Colonic mucosa (tissue), 4 donors: ENCODE results near the gene IDH2. TPM values are rescaled to one million over a fixed set of nuclear protein-coding genes. Genes with fewer than 3 reads are reported as not detected.

ENCODE experiments used
- DNase-seq: peaks from one replicate; pipeline ENCODE4 v3.0.0-alpha.2; 2020
- H3K27ac ChIP-seq: fragments of 200-600 bp; one replicate; pipeline ENCODE4 v1.8.0; 2021
- H3K27me3 ChIP-seq: fragments of 200-600 bp; one replicate; pipeline ENCODE4 v1.8.0; 2021
- H3K36me3 ChIP-seq: fragments of 200-600 bp; one replicate; pipeline ENCODE4 v1.8.0; 2021
- H3K4me1 ChIP-seq: fragments of 200-600 bp; one replicate; pipeline ENCODE4 v1.8.0; 2021; ENCODE audit warnings: mild to moderate bottlenecking
- H3K4me3 ChIP-seq: fragments of 200-600 bp; one replicate; pipeline ENCODE4 v1.8.0; 2021
- H3K9ac ChIP-seq, 2 donors: one replicate each; pipeline ENCODE4 v1.7.0; 2013; ENCODE audit warnings: control low read depth in 2 of 2, low read depth in 2 of 2, low read length in 2 of 2
- H3K9me3 ChIP-seq: fragments of 200-600 bp; one replicate; pipeline ENCODE4 v1.8.0; 2021
- intact Hi-C: fragments of 100-400 bp; cut with DNase I; formaldehyde crosslinking; loops from one replicate; pipeline ENCODE4 v1.14.1; 2022
- total RNA-seq, 2 donors: library from RNA; stranded (reverse); fragmentation: NEBNext Ultra II Directional in 1 of 2; extraction: Animal tissue kit (Norgen Biotek cat#: 25700) in 1 of 2; gene quantifications; one replicate each; pipeline ENCODE4 v1.2.1, GENCODE V29; 2021
- TF ChIP-seq, protein P1 (sequence below): fragments of 200-600 bp; IDR thresholded peaks from one replicate; pipeline ENCODE4 v1.8.0; 2022; ENCODE audit warnings: antibody characterized with exemption, mild to moderate bottlenecking
- donor health status: healthy.
- donor health status: DM: no; HTN: no; CAD: no.
- donor health status: DM: no; HTN: no; CAD: no.

The IDH2 gene
- total RNA-seq, 2 donors from 2014 or later = 201 to 286 TPM

DNA sequence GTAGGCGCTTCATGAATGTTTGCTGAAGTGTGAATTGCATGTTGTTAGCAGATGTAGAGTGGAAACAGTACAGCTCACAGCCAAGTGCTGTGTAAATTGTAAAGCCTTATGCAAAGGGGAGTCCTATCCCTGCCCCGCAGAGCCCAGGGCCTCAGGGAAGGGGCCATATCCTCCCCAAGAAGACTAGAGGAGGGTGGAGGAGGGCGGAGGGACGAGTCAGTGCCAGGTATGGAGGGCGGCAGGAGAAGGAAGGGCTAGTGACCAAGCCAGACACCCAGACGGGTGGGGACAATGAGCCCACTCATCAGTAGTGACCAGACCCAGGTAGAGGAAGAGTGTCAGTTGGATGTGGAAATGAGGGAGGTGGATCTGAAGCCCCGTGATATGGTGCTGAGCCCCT is 56.0 kb downstream of the IDH2 start:
- Histone ChIP-seq H3K4me3 (no peak overlapping the region), H3K9ac (peak overlapping the region in 1 of 2 donors; percentile 55), H3K36me3 (no peaks in the 10 kb centered on the region), H3K27me3 (no peaks in the 10 kb centered on the region), H3K27ac (peak overlapping the region; percentile 52), H3K4me1 (peaks cover 11% of the 10 kb centered on the region), H3K9me3 (no peaks in the 10 kb centered on the region)
- intact Hi-C loops = no loop called here
- TF ChIP-seq, protein P1, sequence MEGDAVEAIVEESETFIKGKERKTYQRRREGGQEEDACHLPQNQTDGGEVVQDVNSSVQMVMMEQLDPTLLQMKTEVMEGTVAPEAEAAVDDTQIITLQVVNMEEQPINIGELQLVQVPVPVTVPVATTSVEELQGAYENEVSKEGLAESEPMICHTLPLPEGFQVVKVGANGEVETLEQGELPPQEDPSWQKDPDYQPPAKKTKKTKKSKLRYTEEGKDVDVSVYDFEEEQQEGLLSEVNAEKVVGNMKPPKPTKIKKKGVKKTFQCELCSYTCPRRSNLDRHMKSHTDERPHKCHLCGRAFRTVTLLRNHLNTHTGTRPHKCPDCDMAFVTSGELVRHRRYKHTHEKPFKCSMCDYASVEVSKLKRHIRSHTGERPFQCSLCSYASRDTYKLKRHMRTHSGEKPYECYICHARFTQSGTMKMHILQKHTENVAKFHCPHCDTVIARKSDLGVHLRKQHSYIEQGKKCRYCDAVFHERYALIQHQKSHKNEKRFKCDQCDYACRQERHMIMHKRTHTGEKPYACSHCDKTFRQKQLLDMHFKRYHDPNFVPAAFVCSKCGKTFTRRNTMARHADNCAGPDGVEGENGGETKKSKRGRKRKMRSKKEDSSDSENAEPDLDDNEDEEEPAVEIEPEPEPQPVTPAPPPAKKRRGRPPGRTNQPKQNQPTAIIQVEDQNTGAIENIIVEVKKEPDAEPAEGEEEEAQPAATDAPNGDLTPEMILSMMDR = no peak
- DNase-seq = no peak

DNA sequence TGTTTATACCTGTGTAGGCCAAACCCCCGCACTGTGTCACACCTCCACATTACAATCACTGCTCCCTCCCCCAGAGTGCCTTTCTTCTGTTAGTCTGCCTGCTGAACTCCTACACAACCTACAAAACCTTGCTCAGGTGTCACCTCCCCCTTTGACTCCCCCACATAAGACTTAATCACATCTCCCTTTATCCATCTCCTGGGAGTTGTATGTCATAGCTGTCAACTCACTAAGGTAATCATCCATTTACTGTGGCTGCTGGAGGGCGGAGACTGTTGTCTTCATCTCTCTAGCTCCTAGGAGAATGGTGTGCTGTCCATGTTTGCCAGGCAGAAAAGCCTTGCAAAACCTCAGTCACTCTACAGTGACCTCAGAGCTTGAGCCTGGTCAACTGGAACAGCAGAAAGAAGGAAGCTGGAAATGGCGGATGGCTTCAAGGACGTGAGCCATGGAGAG is 57.3 kb downstream of the IDH2 start:
- Histone ChIP-seq H3K9ac (no peak overlapping the region), H3K27me3 (no peaks in the 10 kb centered on the region), H3K4me3 (no peak overlapping the region), H3K9me3 (no peaks in the 10 kb centered on the region), H3K36me3 (no peaks in the 10 kb centered on the region), H3K4me1 (peaks cover 16% of the 10 kb centered on the region), H3K27ac (no peak overlapping the region)
- intact Hi-C loops = no loop called here
- TF ChIP-seq, protein P1 = no peak
- DNase-seq = no peak

DNA sequence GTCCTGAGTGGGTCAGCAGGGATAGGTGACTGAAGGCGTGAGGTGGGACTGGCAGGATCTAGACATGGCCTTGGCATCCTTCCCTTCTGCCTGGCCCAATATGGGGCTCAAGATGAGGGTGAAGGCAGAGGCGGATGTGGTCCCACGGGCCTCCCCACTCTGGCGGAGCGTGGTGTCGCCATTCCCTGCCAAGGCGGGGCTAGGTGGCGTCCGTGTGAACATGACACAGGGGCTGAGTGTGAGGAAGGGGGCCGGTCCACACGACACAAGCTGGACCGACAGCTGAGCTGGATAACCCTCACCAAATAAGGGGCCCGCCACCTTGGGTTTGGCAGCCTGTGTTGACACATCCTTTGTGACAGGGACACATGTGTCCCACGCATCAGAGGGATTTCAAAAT is 58.1 kb downstream of the IDH2 start:
- no peak overlapping the region for H3K27ac ChIP-seq
- H3K4me1 ChIP-seq = peaks cover 17% of the 10 kb centered on the region
- DNase-seq = no peak

DNA sequence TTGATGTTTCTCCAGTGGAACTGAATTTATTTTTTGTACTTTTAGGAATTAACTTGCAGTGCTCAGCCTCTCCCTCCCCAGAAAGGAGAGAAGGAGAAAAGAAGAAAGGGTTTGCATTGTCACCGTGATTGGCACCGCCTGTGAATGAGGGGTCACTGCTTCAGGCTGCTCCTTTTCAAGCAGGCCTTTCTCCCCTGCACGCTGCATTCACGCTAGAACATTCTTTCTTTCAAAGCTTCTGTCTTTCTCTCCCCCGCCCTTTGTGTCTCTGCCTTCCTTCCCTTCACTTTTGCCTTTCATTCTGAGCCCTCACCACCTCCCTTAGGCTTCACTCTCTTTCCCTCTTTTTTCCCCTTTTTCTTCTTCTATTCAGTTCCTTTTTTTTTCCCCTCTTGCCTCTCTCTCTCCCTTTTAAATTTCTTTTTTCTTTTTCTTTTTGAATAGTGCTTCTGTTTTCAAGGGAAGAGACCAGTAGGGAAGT is 58.7 kb downstream of the IDH2 start:
- Histone ChIP-seq H3K9me3 (no peaks in the 10 kb centered on the region), H3K4me3 (no peak overlapping the region), H3K27me3 (no peaks in the 10 kb centered on the region), H3K9ac (no peak overlapping the region), H3K4me1 (peaks cover 17% of the 10 kb centered on the region), H3K36me3 (no peaks in the 10 kb centered on the region), H3K27ac (no peak overlapping the region)
- TF ChIP-seq, protein P1 = no peak
- intact Hi-C loops = no loop called here
- DNase-seq = no peak

More for the DNA sequence above, 58.1 kb downstream of the IDH2 start:
- Histone ChIP-seq H3K27me3 (no peaks in the 10 kb centered on the region), H3K9ac (no peak overlapping the region), H3K4me3 (no peak overlapping the region), H3K9me3 (no peaks in the 10 kb centered on the region), H3K36me3 (no peaks in the 10 kb centered on the region)
- TF ChIP-seq, protein P1 = no peak
- intact Hi-C loops = no loop called here

DNA sequence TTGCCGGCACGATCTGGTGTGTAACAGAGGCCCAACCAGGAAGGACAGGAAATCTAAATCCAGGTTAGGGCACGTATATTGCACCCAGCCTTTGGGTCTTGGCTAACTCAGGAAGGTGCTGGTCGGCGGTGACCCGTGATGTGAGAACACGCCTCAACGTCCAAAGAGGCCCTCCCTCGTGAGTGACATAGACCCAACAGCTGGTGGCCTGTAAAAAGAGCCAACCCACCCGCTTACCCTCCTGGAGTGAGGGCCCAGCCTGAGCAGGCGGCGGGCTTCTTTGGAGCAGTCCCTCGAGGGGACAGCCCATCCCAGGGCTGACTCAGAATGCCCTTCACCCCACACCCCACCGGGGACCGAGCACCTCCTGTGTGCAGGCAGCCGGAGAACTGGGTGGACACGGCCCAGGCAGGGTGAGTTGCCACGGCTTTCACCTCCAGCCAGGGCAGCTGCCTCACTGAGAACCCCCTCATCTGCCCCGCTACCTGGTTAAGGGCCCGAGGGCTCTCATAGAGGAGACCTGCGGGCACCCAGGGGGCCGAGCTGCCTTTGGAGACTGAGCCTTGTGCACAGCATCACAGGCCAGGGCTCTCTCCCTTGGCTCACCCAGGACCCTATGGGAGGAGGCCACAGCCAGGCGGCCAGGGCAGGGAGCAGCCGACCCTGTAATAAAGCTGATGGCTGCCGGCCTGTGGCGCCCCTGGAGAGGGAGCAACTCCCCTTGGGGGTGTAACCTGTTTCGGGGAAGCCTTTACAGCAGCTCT is 59.3 kb downstream of the IDH2 start:
- TF ChIP-seq, protein P1 = no peak
- no peaks in the 10 kb centered on the region for H3K27me3 ChIP-seq
- no peak overlapping the region for H3K9ac ChIP-seq
- no peak overlapping the region for H3K27ac ChIP-seq
- H3K4me3 ChIP-seq = no peak overlapping the region
- H3K36me3 ChIP-seq = no peaks in the 10 kb centered on the region
- H3K4me1 ChIP-seq = peaks cover 17% of the 10 kb centered on the region
- no peak for DNase-seq
- H3K9me3 ChIP-seq = no peaks in the 10 kb centered on the region
- intact Hi-C loops = no loop called here
